Lower leg skin (tissue), 4 donors: ENCODE measurements around the gene C1orf87. TPM values are rescaled to one million over a fixed set of nuclear protein-coding genes. Genes with fewer than 3 reads are reported as not detected.
A peak's percentile ranks its signal among the peaks of the same experiment; 100 is the strongest.

Experiments used
- DNase-seq, 2 donors: peaks; one replicate each; pipeline ENCODE4 v3.0.0-alpha.2; 2019; ENCODE audit warnings: low spot score in 2 of 2
- H3K4me3 ChIP-seq: fragments of 200-600 bp; sonication (generic); 2 replicates; pipeline ENCODE4 v1.5.1; 2017; ENCODE audit warnings: mild to moderate bottlenecking, low read depth; ENCODE audit not compliant: poor library complexity, severe bottlenecking
- CTCF ChIP-seq, 3 donors: fragments of 450-650 bp; IDR thresholded peaks; one replicate each; pipeline ENCODE4 v1.5.1; 2016; ENCODE audit warnings: antibody characterized with exemption in 3 of 3, mild to moderate bottlenecking in 3 of 3, moderate library complexity in 2 of 3
- POLR2A ChIP-seq, 2 donors: fragments of 450-650 bp; IDR thresholded peaks; one replicate each; pipeline ENCODE4 v1.6.1; 2016 to 2017; ENCODE audit warnings: antibody characterized with exemption in 2 of 2, mild to moderate bottlenecking in 1 of 2, moderate library complexity in 1 of 2
- WGBS, 2 donors: methylation state at CpG; one replicate each; pipeline ENCODE4 v1.1.5; 2018; 5-methylcytosine and 5-hydroxymethylcytosine counted together
- intact Hi-C: fragments of 100-400 bp; cut with DNase I; formaldehyde crosslinking; loops from one replicate; pipeline ENCODE4 v1.15.0; 2023; ENCODE audit warnings: low total_unique reads
- total RNA-seq, 4 donors: library from RNA; depleted of rRNA; stranded (reverse); fragments of >200 nt; gene quantifications; one replicate each; pipeline ENCODE4 v1.1.0, GENCODE V29; 2016

Gene C1orf87
- total RNA-seq, 4 donors from 2014 or later, result 1.3 TPM; not detected in 3

DNA sequence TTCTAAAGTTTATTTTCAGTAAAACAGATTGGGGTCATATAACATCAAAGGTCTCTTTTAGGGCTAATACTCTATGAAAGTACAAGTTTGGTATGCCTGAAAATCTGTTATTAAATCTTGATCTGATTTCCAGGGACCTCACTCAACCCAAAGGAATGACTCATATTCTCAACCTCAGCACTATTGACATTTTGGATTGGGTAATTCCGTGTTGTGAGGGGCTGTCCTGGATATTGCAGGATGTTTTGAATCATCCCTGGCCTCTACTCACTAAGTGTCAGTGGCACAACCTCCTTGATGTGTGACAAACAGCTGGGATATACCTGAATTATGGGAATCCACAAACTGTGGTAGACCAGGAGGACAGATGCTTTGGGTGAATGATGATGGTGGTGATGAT is 95.5 kb downstream of the C1orf87 start:
- intact Hi-C loops, result loop anchor here (10.0 kb wide), 1 partner anchor 987 kb away; no protein-coding TSS in a partner anchor

GRCh38 chr1:59977075-59977410 is 96.5 kb downstream of the C1orf87 start:
- H3K4me3 ChIP-seq, result no peak overlapping the region
- WGBS, 2 donors, result 81 to 82% methylated on average over 4 of the region's 4 CpGs
- TF ChIP-seq POLR2A (IDR thresholded peaks at IDR 0.05), result no peak
- TF ChIP-seq CTCF (IDR thresholded peaks at IDR 0.05), result no peak
- intact Hi-C loops, result loop anchor here (10.0 kb wide), 1 partner anchor 988 kb away; no protein-coding TSS in a partner anchor
- DNase-seq, result no peak

More for the DNA sequence above, 95.5 kb downstream of the C1orf87 start:
- 54 to 61% methylated on average over 1 of the region's 1 CpG for WGBS, 2 donors
- no peak overlapping the region for H3K4me3 ChIP-seq
- peak in 1 of 2 donors; percentile 30 for DNase-seq
- TF ChIP-seq CTCF (IDR thresholded peaks at IDR 0.05) (no peak), POLR2A (IDR thresholded peaks at IDR 0.05) (no peak)

DNA sequence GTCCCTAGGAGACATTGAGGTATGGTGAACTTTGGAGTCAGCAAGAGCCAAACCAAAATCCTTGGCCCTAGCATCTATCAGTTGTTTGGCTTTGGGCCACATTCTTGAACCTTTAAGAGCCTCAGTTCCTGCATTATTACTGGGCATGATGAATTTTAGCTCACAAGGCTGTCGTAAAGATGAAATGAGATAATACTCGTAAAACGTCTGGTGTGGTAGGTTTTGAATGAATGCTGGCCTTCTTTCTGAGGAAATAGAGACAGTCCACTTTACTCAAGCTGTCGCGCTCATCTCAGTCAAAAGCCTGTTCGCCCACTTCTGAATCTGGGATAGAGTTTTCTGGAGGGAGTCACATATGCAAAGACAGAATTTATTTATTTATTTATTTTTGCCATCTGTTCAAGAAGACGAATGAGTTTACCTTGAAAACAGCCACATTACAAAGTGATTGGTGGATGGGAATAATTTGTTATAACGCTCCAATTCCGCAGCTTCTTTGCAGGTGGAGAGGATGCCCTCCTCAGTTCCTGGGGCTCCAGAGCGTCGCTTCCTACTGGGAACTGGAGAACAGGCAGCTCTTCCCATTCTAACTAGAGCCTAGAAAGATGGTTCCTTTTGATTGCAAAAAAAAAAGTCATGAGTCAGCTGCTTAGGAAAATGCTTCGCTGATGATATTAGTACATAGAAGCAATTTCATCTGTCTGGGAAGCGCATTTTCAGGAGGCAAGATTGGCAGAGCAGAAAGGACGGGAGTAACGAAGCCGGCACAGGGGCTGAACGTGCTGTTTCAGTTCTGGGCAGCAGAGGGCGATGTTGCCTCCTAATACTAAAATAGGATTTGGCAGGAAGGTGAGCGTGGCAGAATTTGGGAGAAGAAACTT is 97.1 kb downstream of the C1orf87 start:
- intact Hi-C loops, result loop anchor here (10.0 kb wide), 1 partner anchor 988 kb away; no protein-coding TSS in a partner anchor
- WGBS, 2 donors, result 35 to 36% methylated on average over 19 of the region's 19 CpGs

GRCh38 chr1:59973719-59974118 is 99.9 kb downstream of the C1orf87 start:
- TF ChIP-seq POLR2A (IDR thresholded peaks at IDR 0.05), result no peak
- TF ChIP-seq CTCF (IDR thresholded peaks at IDR 0.05), result no peak

More for the DNA sequence above, 97.1 kb downstream of the C1orf87 start:
- TF ChIP-seq POLR2A (IDR thresholded peaks at IDR 0.05) (no peak), CTCF (IDR thresholded peaks at IDR 0.05) (no peak)
- H3K4me3 ChIP-seq, result no peak overlapping the region
- peak; percentile 74 to 94 for DNase-seq

DNA sequence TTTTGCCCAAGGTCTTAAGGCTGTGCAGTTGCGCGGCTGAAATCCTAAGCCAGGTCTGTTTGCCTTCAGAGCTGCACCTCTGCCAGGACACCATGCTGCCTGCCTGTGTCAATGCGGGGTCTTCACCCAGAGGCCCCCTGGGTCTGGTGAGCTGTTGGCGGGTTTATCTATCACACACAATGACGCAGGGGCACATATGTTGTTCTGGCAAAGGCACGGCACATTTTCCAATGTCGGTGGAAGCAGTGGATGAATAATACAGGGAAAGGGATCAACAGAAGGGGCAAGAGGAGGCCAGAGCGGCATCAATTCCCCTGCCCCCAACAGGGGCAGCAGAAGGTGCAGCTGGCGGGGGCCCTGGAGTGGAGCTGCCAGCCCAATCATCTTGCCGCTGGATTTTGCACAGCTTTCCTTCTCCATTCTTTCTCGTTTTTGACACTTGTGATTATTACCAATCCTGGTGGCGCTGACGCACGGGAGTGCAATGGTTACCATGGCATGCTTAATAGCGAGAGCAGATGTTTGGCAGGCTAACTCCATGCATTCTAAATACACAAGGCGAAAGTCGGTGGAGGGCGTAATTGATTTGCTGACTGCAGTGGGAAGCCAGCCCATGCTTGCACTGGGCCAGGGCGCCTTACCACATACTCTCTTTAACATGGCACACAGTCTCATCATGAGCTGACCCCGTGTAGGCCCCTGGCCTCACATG is 101.2 kb downstream of the C1orf87 start:
- intact Hi-C loops, result loop anchor here (10.0 kb wide), 1 partner anchor 992 kb away; no protein-coding TSS in a partner anchor
- DNase-seq, result peak in 1 of 2 donors; percentile 86
- 71 to 75% methylated on average over 20 of the region's 20 CpGs for WGBS, 2 donors
- H3K4me3 ChIP-seq, result no peak overlapping the region
- TF ChIP-seq POLR2A (IDR thresholded peaks at IDR 0.05) (no peak), CTCF (IDR thresholded peaks at IDR 0.05) (no peak)

More at GRCh38 chr1:59973719-59974118, 99.9 kb downstream of the C1orf87 start:
- H3K4me3 ChIP-seq, result no peak overlapping the region
- intact Hi-C loops, result loop anchor here (10.0 kb wide), 1 partner anchor 991 kb away; no protein-coding TSS in a partner anchor
- WGBS, 2 donors, result 87 to 96% methylated on average over 1 of the region's 1 CpG
- no peak for DNase-seq
